ENCODE measurements around the gene MRPL47. TPM values are rescaled to one million over a fixed set of nuclear protein-coding genes. Genes with fewer than 3 reads are reported as not detected.

MRPL47 gene
- total and polyA plus RNA-seq, 2 of the 13 experiments (the other 11 are each of a cell fraction or from before 2014, with no cell fraction given), result 36.1 to 83.8 TPM

DNA sequence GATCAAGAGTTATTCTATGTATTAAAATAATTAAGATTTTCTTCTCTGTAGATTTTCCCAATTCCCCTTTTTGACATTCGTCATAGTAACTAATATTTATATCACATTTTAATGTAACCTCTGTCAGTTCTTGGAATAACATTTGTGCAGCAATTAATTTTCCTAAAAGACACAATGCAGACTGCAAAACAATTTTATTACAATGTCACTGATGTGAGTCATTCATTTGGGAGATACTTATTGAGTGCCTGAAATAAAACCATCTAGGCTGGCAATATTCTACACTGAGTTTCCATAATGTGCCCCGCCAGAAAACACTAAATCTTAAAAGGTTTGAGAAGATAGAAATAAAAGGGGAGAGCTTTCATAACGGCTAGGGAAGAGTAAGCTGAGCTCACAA is 41.7 kb upstream of the MRPL47 start:
- in situ Hi-C loops (cut with HindIII; ENCODE audit: extremely low pct_ligation_motif_present, low pct_unique_long_range_greater_than_20kb), result no loop called here
- CTCF ChIA-PET (ENCODE audit: low intra/inter-chr PET ratio, low total read pairs), result no interaction called here

More for the DNA sequence above, 41.7 kb upstream of the MRPL47 start:
- Histone ChIP-seq H4K20me1 (ENCODE audit: insufficient read depth, low read length) (no peaks in the 10 kb centered on the region), H3K79me2 (ENCODE audit: insufficient read depth, low read length) (no peaks in the 10 kb centered on the region), H3K4me2 (ENCODE audit: low read depth, low read length) (no peak overlapping the region), H3K9me3 (ENCODE audit: low read length) (no peaks in the 10 kb centered on the region), H3K27me3 (ENCODE audit: control insufficient read depth in 1 of 2, insufficient read depth in 2 of 2, low read length in 2 of 2) (no peaks in the 10 kb centered on the region; a peak in 1 of 5 replicates), H3K27ac (ENCODE audit: extremely low read length, insufficient read depth, low read length) (no peak overlapping the region), H2AFZ (ENCODE audit: low read length) (no peak overlapping the region), H3K4me3 (replicated peaks in 1 of 3; ENCODE audit: insufficient read depth in 1 of 3, low read depth in 2 of 3, low read length in 3 of 3) (no peak overlapping the region), H3K9ac (ENCODE audit: insufficient read depth, low read depth, low read length) (no peak overlapping the region), H3K36me3 (replicated peaks in 1 of 2; ENCODE audit: control insufficient read depth in 1 of 2, insufficient read depth in 2 of 2, low read length in 2 of 2) (no peaks in the 10 kb centered on the region), H3K4me1 (ENCODE audit: insufficient read depth, low read length) (peaks cover 38% of the 10 kb centered on the region)
- WGBS (ENCODE audit: low lambda C conversion rate), result 91% methylated on average over 3 of the region's 3 CpGs
- no TSS peak for BruUV-seq (replicated peaks)
- DNase-seq (ENCODE audit: low spot score) (no peak), ATAC-seq (no peak), FAIRE-seq (no peak)
- POLR2A ChIA-PET, result no interaction called here
- intact Hi-C loops (cut with micrococcal nuclease; ENCODE audit: unreplicated experiment), result loop anchor here (10.0 kb wide), 1 partner anchor 321 kb away; the partner anchor contains the start of gene ZNF639
- TF ChIP-seq ZNF225 (CRISPR knock-in tag; IDR thresholded peaks at IDR 0.05) (no peak), ESRRA (CRISPR knock-in tag; IDR thresholded peaks at IDR 0.05; ENCODE audit: low read depth) (no peak), MEIS1 (CRISPR knock-in tag; IDR thresholded peaks at IDR 0.05; ENCODE audit: borderline replicate concordance) (no peak), POLR2AphosphoS5 (IDR thresholded peaks at IDR 0.05; ENCODE audit: low read depth, low read length) (no peak), FOSL1 (CRISPR knock-in tag; IDR thresholded peaks at IDR 0.05; ENCODE audit: borderline replicate concordance) (no peak), ZSCAN31 (CRISPR knock-in tag; IDR thresholded peaks at IDR 0.05; ENCODE audit: low read depth) (no peak), HOXD1 (CRISPR knock-in tag; IDR thresholded peaks at IDR 0.05) (no peak), ZEB1 (IDR thresholded peaks at IDR 0.05; ENCODE audit: insufficient replicate concordance, low read depth) (no peak), ZNF335 (CRISPR knock-in tag; IDR thresholded peaks at IDR 0.05) (no peak), ELF3 (CRISPR knock-in tag; IDR thresholded peaks at IDR 0.05) (no peak), ATF1 (CRISPR knock-in tag; IDR thresholded peaks at IDR 0.05) (no peak), ZNF850 (CRISPR knock-in tag; conservative IDR thresholded peaks at IDR 0.05) (no peak), PAX8 (CRISPR knock-in tag; IDR thresholded peaks at IDR 0.05; ENCODE audit: borderline replicate concordance) (no peak), ZMYM4 (CRISPR knock-in tag; IDR thresholded peaks at IDR 0.05) (no peak)
- TF ChIP-seq, protein P1, sequence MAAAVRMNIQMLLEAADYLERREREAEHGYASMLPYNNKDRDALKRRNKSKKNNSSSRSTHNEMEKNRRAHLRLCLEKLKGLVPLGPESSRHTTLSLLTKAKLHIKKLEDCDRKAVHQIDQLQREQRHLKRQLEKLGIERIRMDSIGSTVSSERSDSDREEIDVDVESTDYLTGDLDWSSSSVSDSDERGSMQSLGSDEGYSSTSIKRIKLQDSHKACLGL (CRISPR knock-in tag; IDR thresholded peaks at IDR 0.05), result no peak
- TF ChIP-seq, protein P2, sequence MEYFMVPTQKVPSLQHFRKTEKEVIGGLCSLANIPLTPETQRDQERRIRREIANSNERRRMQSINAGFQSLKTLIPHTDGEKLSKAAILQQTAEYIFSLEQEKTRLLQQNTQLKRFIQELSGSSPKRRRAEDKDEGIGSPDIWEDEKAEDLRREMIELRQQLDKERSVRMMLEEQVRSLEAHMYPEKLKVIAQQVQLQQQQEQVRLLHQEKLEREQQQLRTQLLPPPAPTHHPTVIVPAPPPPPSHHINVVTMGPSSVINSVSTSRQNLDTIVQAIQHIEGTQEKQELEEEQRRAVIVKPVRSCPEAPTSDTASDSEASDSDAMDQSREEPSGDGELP (IDR thresholded peaks at IDR 0.05; ENCODE audit: borderline replicate concordance, low read depth), result no peak
- TF ChIP-seq, protein P3, sequence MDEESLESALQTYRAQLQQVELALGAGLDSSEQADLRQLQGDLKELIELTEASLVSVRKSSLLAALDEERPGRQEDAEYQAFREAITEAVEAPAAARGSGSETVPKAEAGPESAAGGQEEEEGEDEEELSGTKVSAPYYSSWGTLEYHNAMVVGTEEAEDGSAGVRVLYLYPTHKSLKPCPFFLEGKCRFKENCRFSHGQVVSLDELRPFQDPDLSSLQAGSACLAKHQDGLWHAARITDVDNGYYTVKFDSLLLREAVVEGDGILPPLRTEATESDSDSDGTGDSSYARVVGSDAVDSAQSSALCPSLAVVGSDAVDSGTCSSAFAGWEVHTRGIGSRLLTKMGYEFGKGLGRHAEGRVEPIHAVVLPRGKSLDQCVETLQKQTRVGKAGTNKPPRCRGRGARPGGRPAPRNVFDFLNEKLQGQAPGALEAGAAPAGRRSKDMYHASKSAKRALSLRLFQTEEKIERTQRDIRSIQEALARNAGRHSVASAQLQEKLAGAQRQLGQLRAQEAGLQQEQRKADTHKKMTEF (CRISPR knock-in tag; IDR thresholded peaks at IDR 0.05), result no peak
- TF ChIP-seq, protein P4, sequence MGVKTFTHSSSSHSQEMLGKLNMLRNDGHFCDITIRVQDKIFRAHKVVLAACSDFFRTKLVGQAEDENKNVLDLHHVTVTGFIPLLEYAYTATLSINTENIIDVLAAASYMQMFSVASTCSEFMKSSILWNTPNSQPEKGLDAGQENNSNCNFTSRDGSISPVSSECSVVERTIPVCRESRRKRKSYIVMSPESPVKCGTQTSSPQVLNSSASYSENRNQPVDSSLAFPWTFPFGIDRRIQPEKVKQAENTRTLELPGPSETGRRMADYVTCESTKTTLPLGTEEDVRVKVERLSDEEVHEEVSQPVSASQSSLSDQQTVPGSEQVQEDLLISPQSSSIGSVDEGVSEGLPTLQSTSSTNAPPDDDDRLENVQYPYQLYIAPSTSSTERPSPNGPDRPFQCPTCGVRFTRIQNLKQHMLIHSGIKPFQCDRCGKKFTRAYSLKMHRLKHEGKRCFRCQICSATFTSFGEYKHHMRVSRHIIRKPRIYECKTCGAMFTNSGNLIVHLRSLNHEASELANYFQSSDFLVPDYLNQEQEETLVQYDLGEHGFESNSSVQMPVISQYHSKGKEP (CRISPR knock-in tag; IDR thresholded peaks at IDR 0.05), result no peak
- TF ChIP-seq, protein P5, sequence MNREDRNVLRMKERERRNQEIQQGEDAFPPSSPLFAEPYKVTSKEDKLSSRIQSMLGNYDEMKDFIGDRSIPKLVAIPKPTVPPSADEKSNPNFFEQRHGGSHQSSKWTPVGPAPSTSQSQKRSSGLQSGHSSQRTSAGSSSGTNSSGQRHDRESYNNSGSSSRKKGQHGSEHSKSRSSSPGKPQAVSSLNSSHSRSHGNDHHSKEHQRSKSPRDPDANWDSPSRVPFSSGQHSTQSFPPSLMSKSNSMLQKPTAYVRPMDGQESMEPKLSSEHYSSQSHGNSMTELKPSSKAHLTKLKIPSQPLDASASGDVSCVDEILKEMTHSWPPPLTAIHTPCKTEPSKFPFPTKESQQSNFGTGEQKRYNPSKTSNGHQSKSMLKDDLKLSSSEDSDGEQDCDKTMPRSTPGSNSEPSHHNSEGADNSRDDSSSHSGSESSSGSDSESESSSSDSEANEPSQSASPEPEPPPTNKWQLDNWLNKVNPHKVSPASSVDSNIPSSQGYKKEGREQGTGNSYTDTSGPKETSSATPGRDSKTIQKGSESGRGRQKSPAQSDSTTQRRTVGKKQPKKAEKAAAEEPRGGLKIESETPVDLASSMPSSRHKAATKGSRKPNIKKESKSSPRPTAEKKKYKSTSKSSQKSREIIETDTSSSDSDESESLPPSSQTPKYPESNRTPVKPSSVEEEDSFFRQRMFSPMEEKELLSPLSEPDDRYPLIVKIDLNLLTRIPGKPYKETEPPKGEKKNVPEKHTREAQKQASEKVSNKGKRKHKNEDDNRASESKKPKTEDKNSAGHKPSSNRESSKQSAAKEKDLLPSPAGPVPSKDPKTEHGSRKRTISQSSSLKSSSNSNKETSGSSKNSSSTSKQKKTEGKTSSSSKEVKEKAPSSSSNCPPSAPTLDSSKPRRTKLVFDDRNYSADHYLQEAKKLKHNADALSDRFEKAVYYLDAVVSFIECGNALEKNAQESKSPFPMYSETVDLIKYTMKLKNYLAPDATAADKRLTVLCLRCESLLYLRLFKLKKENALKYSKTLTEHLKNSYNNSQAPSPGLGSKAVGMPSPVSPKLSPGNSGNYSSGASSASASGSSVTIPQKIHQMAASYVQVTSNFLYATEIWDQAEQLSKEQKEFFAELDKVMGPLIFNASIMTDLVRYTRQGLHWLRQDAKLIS (CRISPR knock-in tag; IDR thresholded peaks at IDR 0.05), result no peak
